NK-92 treated with Interleukin-12 subunit alpha and Interleukin-12 subunit beta, amount 100 ng/mL, for 24 hours (cell line): Measurements from ENCODE around the gene KRT20.
"Not testable (repeated sequence)": the region's sequence is repeated elsewhere in the genome, so short reads cannot be mapped to it uniquely, and the experiment has no call there.

ENCODE experiments used
- DNase-seq: peaks from one replicate; lab custom pipeline; 2025; lab: John Stamatoyannopoulos, UW

Gene KRT20

GRCh38 chr17:40900809-40901356, 15.8 kb upstream of the KRT20 start:
- no peak for DNase-seq

GRCh38 chr17:40896916-40897455, 11.9 kb upstream of the KRT20 start:
- no peak for DNase-seq

GRCh38 chr17:40895106-40895730, 10.2 kb upstream of the KRT20 start:
- DNase-seq, result no peak

- no peak for DNase-seq
These were observed 3.2 kb upstream of the KRT20 start for GRCh38 chr17:40888196-40888720.

- no peak for DNase-seq
These were observed 1.0 kb upstream of the KRT20 start for GRCh38 chr17:40886090-40886489.

- DNase-seq, result no peak
These were observed 1.3 kb downstream of the KRT20 start for GRCh38 chr17:40883626-40884334.

- DNase-seq, result no peak
These were observed 2.0 kb downstream of the KRT20 start for GRCh38 chr17:40883031-40883430.

GRCh38 chr17:40879026-40879425, 6.0 kb downstream of the KRT20 start:
- DNase-seq, result no peak

GRCh38 chr17:40878044-40878443, 7.0 kb downstream of the KRT20 start:
- DNase-seq, result no peak

GRCh38 chr17:40873801-40874200, 11.2 kb downstream of the KRT20 start:
- DNase-seq, result no peak

- DNase-seq, result no peak
These were observed 11.8 kb downstream of the KRT20 start for GRCh38 chr17:40873255-40873654.

- no peak for DNase-seq
These were observed 12.6 kb downstream of the KRT20 start for GRCh38 chr17:40872416-40872815.

- no peak for DNase-seq
These were observed 13.7 kb downstream of the KRT20 start for GRCh38 chr17:40871316-40871715.

- DNase-seq, result no peak
These were observed 14.9 kb downstream of the KRT20 start for GRCh38 chr17:40870136-40870535.

GRCh38 chr17:40866838-40867237, 18.2 kb downstream of the KRT20 start, which contains the start of gene KRT12:
Gene KRT12 (minus strand): TSS chr17:40867223. CDS start chr17:40867186, 37 bp downstream.
- no peak for DNase-seq

GRCh38 chr17:40864661-40865390, 20.2 kb downstream of the KRT20 start:
- DNase-seq, result no peak

- DNase-seq, result no peak
These were observed 21.9 kb downstream of the KRT20 start for GRCh38 chr17:40862985-40863733.

GRCh38 chr17:40859536-40859935, 25.5 kb downstream of the KRT20 start:
- no peak for DNase-seq

- DNase-seq, result not testable (repeated sequence)
These were observed 26.4 kb downstream of the KRT20 start for GRCh38 chr17:40858667-40859066.

GRCh38 chr17:40857535-40857934, 27.5 kb downstream of the KRT20 start:
- DNase-seq, result no peak

- no peak for DNase-seq
These were observed 30.7 kb downstream of the KRT20 start for GRCh38 chr17:40854175-40854814.
